HG03558 (cell line): ENCODE results near the gene GNAT3.

Experiments used
- ATAC-seq: cut with Tn5 transposase; IDR thresholded peaks from one replicate; pipeline ENCODE4 v1.9.1; 2021; ENCODE audit warnings: moderate number of reproducible peaks; ENCODE audit not compliant: unreplicated experiment; ENCODE audit errors: extremely low read depth

Gene GNAT3

GRCh38 chr7:80511964-80512363 is at the start of gene GNAT3:
GNAT3 (minus strand) TSS chr7:80512064; CDS start chr7:80511926, 138 bp downstream.
- ATAC-seq, result no peak

GRCh38 chr7:80558116-80558515 is 46.3 kb upstream of the GNAT3 start:
- ATAC-seq, result no peak

- ATAC-seq, result no peak
Measured at GRCh38 chr7:80552031-80552694, 40.3 kb upstream of the GNAT3 start.

- no peak for ATAC-seq
Measured at GRCh38 chr7:80550005-80550404, 38.1 kb upstream of the GNAT3 start.

GRCh38 chr7:80548840-80549530 is 37.1 kb upstream of the GNAT3 start:
- no peak for ATAC-seq

GRCh38 chr7:80542398-80542797 is 30.5 kb upstream of the GNAT3 start:
- ATAC-seq, result no peak

- ATAC-seq, result no peak
Measured at GRCh38 chr7:80540836-80541235, 29.0 kb upstream of the GNAT3 start.

GRCh38 chr7:80537091-80537490 is 25.2 kb upstream of the GNAT3 start:
- ATAC-seq, result no peak

- ATAC-seq, result no peak
Measured at GRCh38 chr7:80536426-80536825, 24.6 kb upstream of the GNAT3 start.

- ATAC-seq, result no peak
Measured at GRCh38 chr7:80533287-80533686, 21.4 kb upstream of the GNAT3 start.

- no peak for ATAC-seq
Measured at GRCh38 chr7:80532153-80532552, 20.3 kb upstream of the GNAT3 start.

GRCh38 chr7:80530136-80530535 is 18.3 kb upstream of the GNAT3 start:
- no peak for ATAC-seq

- no peak for ATAC-seq
Measured at GRCh38 chr7:80529362-80529761, 17.5 kb upstream of the GNAT3 start.

GRCh38 chr7:80528689-80529088 is 16.8 kb upstream of the GNAT3 start:
- ATAC-seq, result no peak

- ATAC-seq, result no peak
Measured at GRCh38 chr7:80526472-80526871, 14.6 kb upstream of the GNAT3 start.

- ATAC-seq, result no peak
Measured at GRCh38 chr7:80524693-80525092, 12.8 kb upstream of the GNAT3 start.

GRCh38 chr7:80521809-80522208 is 9.9 kb upstream of the GNAT3 start:
- no peak for ATAC-seq

GRCh38 chr7:80520199-80520598 is 8.3 kb upstream of the GNAT3 start:
- no peak for ATAC-seq

GRCh38 chr7:80517282-80517747 is 5.5 kb upstream of the GNAT3 start:
- ATAC-seq, result no peak

- ATAC-seq, result no peak
Measured at GRCh38 chr7:80515298-80515697, 3.4 kb upstream of the GNAT3 start.

- ATAC-seq, result no peak
Measured at GRCh38 chr7:80510021-80510420, 1.8 kb downstream of the GNAT3 start.

GRCh38 chr7:80508440-80508839 is 3.4 kb downstream of the GNAT3 start:
- no peak for ATAC-seq
